Kidney (tissue), 14 donors: ENCODE results near the gene SLAMF7. TPM values are rescaled to one million over a fixed set of nuclear protein-coding genes. Genes with fewer than 3 reads are reported as not detected.

Experiments
- DNase-seq, 5 donors: peaks; one replicate each; pipeline ENCODE4 v3.0.0-alpha.2; 2013 to 2020
- FAIRE-seq: peaks from 2 replicates; lab custom pipeline; 2012; peaks lifted over from hg19 to GRCh38; lab: Jason Lieb, UNC
- H3K27ac ChIP-seq, 2 donors: one replicate each; pipeline ENCODE4 v1.7.0; 2013; ENCODE audit warnings: low read depth in 2 of 2, low read length in 2 of 2, inconsistent platforms in 1 of 2
- H3K27me3 ChIP-seq: one replicate; pipeline ENCODE4 v1.7.1; 2013; ENCODE audit warnings: low read length, inconsistent platforms; ENCODE audit not compliant: control insufficient read depth, insufficient read depth
- H3K36me3 ChIP-seq, 3 donors: one replicate each; pipeline versions ENCODE4 v1.7.0 to v1.7.1; 2013; ENCODE audit warnings: low read length in 3 of 3, control low read depth in 1 of 3, inconsistent platforms in 1 of 3; ENCODE audit not compliant: insufficient read depth in 3 of 3, control insufficient read depth in 2 of 3
- H3K4me1 ChIP-seq, 3 donors: one replicate each; pipeline versions ENCODE4 v1.7.0 to v1.7.1; 2013; ENCODE audit warnings: low read length in 3 of 3, inconsistent platforms in 1 of 3, low read depth in 1 of 3; ENCODE audit not compliant: control insufficient read depth in 2 of 3, insufficient read depth in 2 of 3
- H3K4me3 ChIP-seq, 3 donors: one replicate each; pipeline versions ENCODE4 v1.7.0 to v1.8.1; 2013; ENCODE audit warnings: low read length in 3 of 3, control low read depth in 1 of 3, inconsistent platforms in 1 of 3
- H3K9ac ChIP-seq, 3 donors: one replicate each; pipeline versions ENCODE4 v1.7.0 to v1.7.1; 2013; ENCODE audit warnings: low read length in 3 of 3, control low read depth in 1 of 3, inconsistent platforms in 1 of 3
- H3K9me3 ChIP-seq, 3 donors: one replicate each; pipeline versions ENCODE4 v1.7.0 to v1.7.1; 2013; ENCODE audit warnings: low read length in 3 of 3, control low read depth in 1 of 3, inconsistent platforms in 1 of 3; ENCODE audit not compliant: control insufficient read depth in 2 of 3, insufficient read depth in 1 of 3
- CTCF ChIP-seq: IDR thresholded peaks from 3 replicates; pipeline ENCODE4 v1.5.1; 2012; ENCODE audit warnings: mild to moderate bottlenecking, moderate library complexity, borderline replicate concordance; ENCODE audit not compliant: insufficient read depth; ENCODE audit errors: extremely low read depth
- intact Hi-C: fragments of 100-400 bp; cut with DNase I; formaldehyde crosslinking; loops from one replicate; pipeline ENCODE4 v1.11.1; 2022
- polyA plus RNA-seq: library from polyadenylated mRNA; stranded (reverse); fragments of 350-450 nt; fragmentation: Illumina TruSeq; extraction: RNeasy Lipid Tissue Mini Kit (QIAGEN cat#74804); gene quantifications from one replicate; pipeline ENCODE4 v1.2.3, GENCODE V29; 2014; ENCODE audit warnings: low read depth, low replicate concordance; ENCODE audit not compliant: insufficient read depth
- total RNA-seq: library from RNA; stranded (reverse); fragmentation: NEBNext Ultra II Directional; extraction: Animal tissue kit (Norgen Biotek cat#: 25700); gene quantifications from one replicate; pipeline ENCODE4 v1.2.1, GENCODE V29; 2021
- donor health status: control.
- donor health status: control.
- donor health status: control.
- donor health status: control.
- donor health status: control.
- donor health status: DM: yes; HTN: yes; CAD: no.
- donor health status: Normal renal cell carcinoma (clear cell type).

The SLAMF7 gene
- total and polyA plus RNA-seq, 2 donors from 2014 or later, result 0.65 to 13.9 TPM

GRCh38 chr1:160750608-160751007 lies 11.6 kb downstream of the SLAMF7 start:
- H3K27ac ChIP-seq, result no peak overlapping the region
- no peak for DNase-seq
- no peaks in the 10 kb centered on the region for H3K9me3 ChIP-seq
- no peak for TF ChIP-seq CTCF
- H3K4me3 ChIP-seq, result no peak overlapping the region
- intact Hi-C loops, result no loop called here
- no peak for FAIRE-seq
- no peaks in the 10 kb centered on the region for H3K4me1 ChIP-seq
- H3K9ac ChIP-seq, result no peak overlapping the region
- H3K27me3 ChIP-seq, result no peaks in the 10 kb centered on the region
- H3K36me3 ChIP-seq, result no peaks in the 10 kb centered on the region

- Histone ChIP-seq H3K27me3 (no peaks in the 10 kb centered on the region), H3K4me3 (no peak overlapping the region), H3K4me1 (no peaks in the 10 kb centered on the region), H3K9me3 (no peaks in the 10 kb centered on the region), H3K36me3 (no peaks in the 10 kb centered on the region), H3K9ac (no peak overlapping the region), H3K27ac (no peak overlapping the region)
- TF ChIP-seq CTCF, result no peak
- intact Hi-C loops, result no loop called here
- DNase-seq (no peak), FAIRE-seq (no peak)
Observed at GRCh38 chr1:160752406-160752805, 13.4 kb downstream of the SLAMF7 start.

- no peaks in the 10 kb centered on the region for H3K4me1 ChIP-seq
- H3K27ac ChIP-seq, result no peak overlapping the region
- no peak for TF ChIP-seq CTCF
- no peaks in the 10 kb centered on the region for H3K36me3 ChIP-seq
- H3K27me3 ChIP-seq, result no peaks in the 10 kb centered on the region
- no peak for FAIRE-seq
- intact Hi-C loops, result no loop called here
- H3K9me3 ChIP-seq, result no peaks in the 10 kb centered on the region
- no peak overlapping the region for H3K9ac ChIP-seq
- DNase-seq, result no peak
- H3K4me3 ChIP-seq, result no peak overlapping the region
Observed at GRCh38 chr1:160752924-160753323, 13.9 kb downstream of the SLAMF7 start.

GRCh38 chr1:160753594-160753993 lies 14.5 kb downstream of the SLAMF7 start:
- no peak overlapping the region for H3K27ac ChIP-seq
- H3K36me3 ChIP-seq, result no peaks in the 10 kb centered on the region
- no peaks in the 10 kb centered on the region for H3K27me3 ChIP-seq
- no peak overlapping the region for H3K9ac ChIP-seq
- DNase-seq (no peak), FAIRE-seq (no peak)
- no peak overlapping the region for H3K4me3 ChIP-seq
- no peak for TF ChIP-seq CTCF
- no peaks in the 10 kb centered on the region for H3K4me1 ChIP-seq
- no peaks in the 10 kb centered on the region for H3K9me3 ChIP-seq
- intact Hi-C loops, result no loop called here
